Activated T-helper 1 cell treated with anti-CD3 and anti-CD28 coated beads, Interleukin-12 subunit alpha, Interleukin-12 subunit beta, Interleukin-2, Interleukin-4 antibody, amounts not matched to agents 30 ng/mL and 10 ng/mL and 1 ng/mL, durations not matched to agents 14 hours and 24 hours and 36 hours (primary cell): ENCODE results near the gene CC2D1B. TPM values are rescaled to one million over a fixed set of nuclear protein-coding genes. Genes with fewer than 3 reads are reported as not detected.
"Not testable (repeated sequence)": the region's sequence is repeated elsewhere in the genome, so short reads cannot be mapped to it uniquely, and the experiment has no call there.

Experiments
- DNase-seq: peaks from one replicate; pipeline ENCODE4 v3.0.0; 2021; ENCODE audit warnings: low spot score
- H3K27ac Mint-ChIP-seq: one replicate; pipeline ENCODE4 v1.8.0; 2021; ENCODE audit warnings: mild to moderate bottlenecking, mixed read lengths
- H3K27me3 Mint-ChIP-seq: one replicate; pipeline ENCODE4 v1.8.0; 2022; ENCODE audit warnings: mild to moderate bottlenecking, moderate library complexity, mixed read lengths; ENCODE audit not compliant: insufficient read depth
- H3K36me3 Mint-ChIP-seq: one replicate; pipeline ENCODE4 v1.8.0; 2021; ENCODE audit warnings: low read depth, mixed read lengths
- H3K4me1 Mint-ChIP-seq: one replicate; pipeline ENCODE4 v1.8.0; 2021; ENCODE audit warnings: low read depth, mixed read lengths
- H3K4me3 Mint-ChIP-seq: one replicate; pipeline ENCODE4 v1.8.0; 2021; ENCODE audit warnings: mild to moderate bottlenecking, moderate library complexity, mixed read lengths
- H3K9me3 Mint-ChIP-seq: one replicate; pipeline ENCODE4 v1.8.0; 2021; ENCODE audit warnings: mixed read lengths
- intact Hi-C: fragments of 100-400 bp; cut with micrococcal nuclease; formaldehyde crosslinking; loops from one replicate; pipeline ENCODE4 v1.15.1; 2024
- total RNA-seq: library from RNA; stranded (reverse); gene quantifications from 2 replicates; pipeline ENCODE4 v1.2.3, GENCODE V29; 2022

The CC2D1B gene
- total RNA-seq, 1 donor from 2014 or later = 42.3 TPM

GRCh38 chr1:52385376-52385775 is 19.4 kb upstream of the CC2D1B start:
- Mint-ChIP-seq H3K9me3 (no peaks in the 10 kb centered on the region), H3K27ac (no peak overlapping the region), H3K4me3 (no peak overlapping the region), H3K4me1 (no peaks in the 10 kb centered on the region), H3K36me3 (peaks cover 50% of the 10 kb centered on the region), H3K27me3 (no peaks in the 10 kb centered on the region)
- DNase-seq = no peak
- intact Hi-C loops = no loop called here

- H3K9me3 Mint-ChIP-seq, DNase-seq, H3K27ac Mint-ChIP-seq, H3K27me3 Mint-ChIP-seq, H3K4me3 Mint-ChIP-seq: not testable (repeated sequence)
- Mint-ChIP-seq H3K36me3 (peaks cover 14% of the 10 kb centered on the region), H3K4me1 (peaks cover 29% of the 10 kb centered on the region)
- intact Hi-C loops = loop anchor here (5.0 to 10.0 kb wide), 6 partner anchors 52 to 1577 kb away; partner anchors contain the start of genes ECHDC2, IFT25, LRP8 and LRRC42
Observed at GRCh38 chr1:52369851-52370250, 3.8 kb upstream of the CC2D1B start.

- peak; percentile 61 for DNase-seq
- H3K4me3 Mint-ChIP-seq = peak overlapping the region; percentile 72
- intact Hi-C loops = loop anchor here (5.0 to 10.0 kb wide), 6 partner anchors 54 to 1579 kb away; partner anchors contain the start of genes ECHDC2, IFT25, LRP8 and LRRC42
- H3K4me1 Mint-ChIP-seq = peaks cover 41% of the 10 kb centered on the region
- no peaks in the 10 kb centered on the region for H3K27me3 Mint-ChIP-seq
- peaks cover 19% of the 10 kb centered on the region for H3K36me3 Mint-ChIP-seq
- H3K9me3 Mint-ChIP-seq = no peaks in the 10 kb centered on the region
- no peak overlapping the region for H3K27ac Mint-ChIP-seq
Observed at GRCh38 chr1:52368383-52369172, 2.6 kb upstream of the CC2D1B start.

GRCh38 chr1:52367272-52367671 is 1.3 kb upstream of the CC2D1B start:
- peaks cover 18% of the 10 kb centered on the region for H3K36me3 Mint-ChIP-seq
- no peak overlapping the region for H3K27ac Mint-ChIP-seq
- no peak for DNase-seq
- no peaks in the 10 kb centered on the region for H3K27me3 Mint-ChIP-seq
- peaks cover 47% of the 10 kb centered on the region for H3K4me1 Mint-ChIP-seq
- peak overlapping the region; percentile 47 for H3K4me3 Mint-ChIP-seq
- H3K9me3 Mint-ChIP-seq = no peaks in the 10 kb centered on the region
- intact Hi-C loops = loop anchor here (5.0 to 10.0 kb wide), 6 partner anchors 55 to 1580 kb away; partner anchors contain the start of genes ECHDC2, IFT25, LRP8 and LRRC42

- Mint-ChIP-seq H3K4me3 (peak overlapping the region; percentile 61), H3K4me1 (peaks cover 55% of the 10 kb centered on the region), H3K27me3 (no peaks in the 10 kb centered on the region), H3K27ac (peak overlapping the region; percentile 51), H3K9me3 (no peaks in the 10 kb centered on the region), H3K36me3 (peaks cover 26% of the 10 kb centered on the region)
- DNase-seq = no peak
- intact Hi-C loops = loop anchor here (1.0 to 10.0 kb wide), 14 partner anchors 38 to 1581 kb away; partner anchors contain the start of genes BTF3L4, COA7, CPT2 and ECHDC2
Observed at GRCh38 chr1:52366517-52366827, 467 bp upstream of the CC2D1B start.

GRCh38 chr1:52365071-52365745 is 797 bp downstream of the CC2D1B start:
- Mint-ChIP-seq H3K4me3 (peak overlapping the region; percentile 90), H3K36me3 (peaks cover 29% of the 10 kb centered on the region), H3K27me3 (no peaks in the 10 kb centered on the region), H3K27ac (peak overlapping the region; percentile 84), H3K9me3 (no peaks in the 10 kb centered on the region), H3K4me1 (peaks cover 55% of the 10 kb centered on the region)
- DNase-seq = no peak
- intact Hi-C loops = loop anchor here (1.0 to 10.0 kb wide), 9 partner anchors 57 to 1582 kb away; partner anchors contain the start of genes ECHDC2, IFT25, KTI12 and LRP8

- H3K27me3 Mint-ChIP-seq = no peaks in the 10 kb centered on the region
- no peaks in the 10 kb centered on the region for H3K9me3 Mint-ChIP-seq
- H3K27ac Mint-ChIP-seq = peak overlapping the region; percentile 81
- no peak for DNase-seq
- peak overlapping the region; percentile 90 for H3K4me3 Mint-ChIP-seq
- H3K4me1 Mint-ChIP-seq = peaks cover 54% of the 10 kb centered on the region
- H3K36me3 Mint-ChIP-seq = peaks cover 33% of the 10 kb centered on the region
- intact Hi-C loops = loop anchor here (2.0 to 10.0 kb wide), 4 partner anchors 332 to 1470 kb away; partner anchors contain the start of genes ECHDC2, KTI12, NDC1 and OSBPL9
Observed at GRCh38 chr1:52364235-52364839, 1.7 kb downstream of the CC2D1B start.

- peaks cover 50% of the 10 kb centered on the region for H3K36me3 Mint-ChIP-seq
- no peak for DNase-seq
- no peak overlapping the region for H3K27ac Mint-ChIP-seq
- no peak overlapping the region for H3K4me3 Mint-ChIP-seq
- H3K9me3 Mint-ChIP-seq = no peaks in the 10 kb centered on the region
- intact Hi-C loops = loop anchor here (10.0 kb wide), 3 partner anchors 564 to 1474 kb away; partner anchors contain the start of genes ECHDC2, NDC1, OSBPL9 and SCP2
- H3K27me3 Mint-ChIP-seq = no peaks in the 10 kb centered on the region
- H3K4me1 Mint-ChIP-seq = peaks cover 30% of the 10 kb centered on the region
Observed at GRCh38 chr1:52360595-52360968, 5.4 kb downstream of the CC2D1B start.

- Mint-ChIP-seq H3K4me3 (no peak overlapping the region), H3K9me3 (no peaks in the 10 kb centered on the region), H3K27me3 (no peaks in the 10 kb centered on the region), H3K4me1 (peaks cover 27% of the 10 kb centered on the region), H3K27ac (no peak overlapping the region), H3K36me3 (peaks cover 56% of the 10 kb centered on the region)
- intact Hi-C loops = loop anchor here (10.0 kb wide), 3 partner anchors 565 to 1475 kb away; partner anchors contain the start of genes ECHDC2, NDC1, OSBPL9 and SCP2
- DNase-seq = no peak
Observed at GRCh38 chr1:52359676-52360594, 6.1 kb downstream of the CC2D1B start.

GRCh38 chr1:52358851-52359497 is 7.0 kb downstream of the CC2D1B start:
- DNase-seq = no peak
- intact Hi-C loops = no loop called here
- Mint-ChIP-seq H3K9me3 (no peaks in the 10 kb centered on the region), H3K4me3 (no peak overlapping the region), H3K27ac (no peak overlapping the region), H3K4me1 (peaks cover 17% of the 10 kb centered on the region), H3K27me3 (no peaks in the 10 kb centered on the region), H3K36me3 (peaks cover 55% of the 10 kb centered on the region)

- H3K36me3 Mint-ChIP-seq = peaks cover 57% of the 10 kb centered on the region
- H3K27me3 Mint-ChIP-seq = no peaks in the 10 kb centered on the region
- DNase-seq = no peak
- H3K9me3 Mint-ChIP-seq = no peaks in the 10 kb centered on the region
- H3K4me3 Mint-ChIP-seq = no peak overlapping the region
- intact Hi-C loops = no loop called here
- H3K4me1 Mint-ChIP-seq = peaks cover 10% of the 10 kb centered on the region
- H3K27ac Mint-ChIP-seq = no peak overlapping the region
Observed at GRCh38 chr1:52357397-52357796, 8.6 kb downstream of the CC2D1B start.
